Measurements from ENCODE around the gene CCDC144A.
"Not testable (repeated sequence)": the region's sequence is repeated elsewhere in the genome, so short reads cannot be mapped to it uniquely, and the experiment has no call there.

The CCDC144A gene
- total RNA-seq = 0.05 to 3.2 reads per million in 2 donors

GRCh38 chr17:16689731-16690281, at the start of gene CCDC144A:
TSS of gene CCDC144A (plus strand) at chr17:16690241. CDS start at chr17:16690401, 160 bp downstream.
- DNase-seq = not testable (repeated sequence)

- DNase-seq = no peak
These were observed 40.5 kb upstream of the CCDC144A start for GRCh38 chr17:16649585-16649984.

GRCh38 chr17:16652252-16652651, 37.8 kb upstream of the CCDC144A start:
- DNase-seq = no peak

GRCh38 chr17:16652847-16653366, 37.1 kb upstream of the CCDC144A start:
- DNase-seq = no peak

- peak; percentile 67 for DNase-seq
These were observed 36.5 kb upstream of the CCDC144A start, which contains the start of gene ZNF624 for GRCh38 chr17:16653367-16654041. TSS of gene ZNF624 (minus strand) at chr17:16653850.

- DNase-seq = no peak
These were observed 28.8 kb upstream of the CCDC144A start for GRCh38 chr17:16661217-16661616.

GRCh38 chr17:16662936-16663335, 27.1 kb upstream of the CCDC144A start:
- no peak for DNase-seq

GRCh38 chr17:16666553-16666906, 23.5 kb upstream of the CCDC144A start:
- DNase-seq = not testable (repeated sequence)

- DNase-seq = not testable (repeated sequence)
These were observed 23.0 kb upstream of the CCDC144A start for GRCh38 chr17:16666907-16667636.

- no peak for DNase-seq
These were observed 13.3 kb upstream of the CCDC144A start for GRCh38 chr17:16676676-16677268.

- DNase-seq = not testable (repeated sequence)
These were observed 6.5 kb upstream of the CCDC144A start for GRCh38 chr17:16683290-16684138.

- DNase-seq = not testable (repeated sequence)
These were observed 4.0 kb upstream of the CCDC144A start for GRCh38 chr17:16686019-16686418.

GRCh38 chr17:16687151-16687550, 2.9 kb upstream of the CCDC144A start:
- not testable (repeated sequence) for DNase-seq

GRCh38 chr17:16690447-16690846, 406 bp downstream of the CCDC144A start:
- DNase-seq = not testable (repeated sequence)

GRCh38 chr17:16697603-16698002, 7.6 kb downstream of the CCDC144A start:
- not testable (repeated sequence) for DNase-seq

GRCh38 chr17:16745492-16746203, 55.6 kb downstream of the CCDC144A start:
- not testable (repeated sequence) for DNase-seq

GRCh38 chr17:16746571-16746970, 56.5 kb downstream of the CCDC144A start:
- DNase-seq = not testable (repeated sequence)

GRCh38 chr17:16750515-16750914, 60.5 kb downstream of the CCDC144A start:
- not testable (repeated sequence) for DNase-seq

GRCh38 chr17:16751224-16751923, 61.3 kb downstream of the CCDC144A start:
- DNase-seq = not testable (repeated sequence)

GRCh38 chr17:16751924-16752287, 61.9 kb downstream of the CCDC144A start:
- not testable (repeated sequence) for DNase-seq

GRCh38 chr17:16757520-16757919, 67.5 kb downstream of the CCDC144A start:
- DNase-seq = not testable (repeated sequence)

Measured in activated gamma-delta T cell (primary cell).